SK-N-SH (cell line): ENCODE measurements around the gene ANK3. TPM values are rescaled to one million over a fixed set of nuclear protein-coding genes. Genes with fewer than 3 reads are reported as not detected.

Experiments used
- CTCF ChIA-PET: fragments of 300-600, 350-600 bp; formaldehyde crosslinking; extraction: SDS; loops from one replicate; lab custom pipeline; 2021; lab: Yijun Ruan, JAX
- POLR2A ChIA-PET: fragments of 350-600 bp; sonication (Branson Sonifier 250); formaldehyde crosslinking; extraction: SDS; loops from one replicate; lab custom pipeline; 2020; ENCODE audit warnings: antibody characterized with exemption, inconsistent platforms; lab: Yijun Ruan, JAX
- DNase-seq: peaks from one replicate; pipeline ENCODE4 v3.0.0; 2012
- H2AFZ ChIP-seq: fragments of 200-600 bp; sonication (generic); 2 replicates; pipeline ENCODE4 v1.8.1; 2016; ENCODE audit warnings: antibody characterized with exemption, mild to moderate bottlenecking, low read depth
- H3F3A ChIP-seq: fragments of 200-600 bp; sonication (generic); replicated peaks from 2 replicates; pipeline ENCODE3; 2016; ENCODE audit warnings: antibody characterized with exemption, mild to moderate bottlenecking; ENCODE audit not compliant: insufficient read depth
- H3K27ac ChIP-seq, 2 experiments: fragments of 200-500 bp in 1 of 2; fragments of 200-600 bp in 1 of 2; sonication (Bioruptor generic) in 1 of 2; sonication (generic), shearing (Covaris generic) in 1 of 2; 2 replicates each; pipeline versions ENCODE4 v1.5.1 to v1.6.1; 2014 to 2016; ENCODE audit warnings: low read depth in 2 of 2, inconsistent platforms in 1 of 2, low read length in 1 of 2, mild to moderate bottlenecking in 1 of 2, mixed read lengths in 1 of 2
- H3K27me3 ChIP-seq: fragments of 200-600 bp; sonication (generic), shearing (Covaris generic); 2 replicates; pipeline ENCODE4 v1.6.1; 2016; ENCODE audit warnings: mixed run types; ENCODE audit not compliant: insufficient read depth
- H3K36me3 ChIP-seq, 2 experiments: fragments of 200-500 bp in 1 of 2; fragments of 200-600 bp in 1 of 2; sonication (Bioruptor generic) in 1 of 2; sonication (generic) in 1 of 2; replicated peaks in 1 of 2; 2 replicates each; pipeline versions ENCODE3 to v1.5.1; 2014 to 2016; ENCODE audit warnings: low read length in 1 of 2, mild to moderate bottlenecking in 1 of 2; ENCODE audit not compliant: insufficient read depth in 2 of 2, control insufficient read depth in 1 of 2
- H3K4me1 ChIP-seq, 2 experiments: fragments of 200-500 bp in 1 of 2; fragments of 200-600 bp in 1 of 2; sonication (Bioruptor generic) in 1 of 2; sonication (generic), shearing (Covaris generic) in 1 of 2; 2 replicates each; pipeline versions ENCODE4 v1.5.1 to v1.6.1; 2014 to 2016; ENCODE audit warnings: low read depth in 1 of 2, low read length in 1 of 2, mixed run types in 1 of 2; ENCODE audit not compliant: insufficient read depth in 2 of 2, control insufficient read depth in 1 of 2
- H3K4me2 ChIP-seq: fragments of 200-600 bp; sonication (generic), shearing (Covaris generic); 2 replicates; pipeline ENCODE4 v1.6.1; 2017; ENCODE audit warnings: mixed run types
- H3K4me3 ChIP-seq, 2 experiments: fragments of 200-500 bp in 1 of 2; fragments of 200-600 bp in 1 of 2; sonication (Bioruptor generic) in 1 of 2; sonication (generic), shearing (Covaris generic) in 1 of 2; 2 replicates each; pipeline versions ENCODE4 v1.5.1 to v1.8.1; 2014 to 2016; ENCODE audit warnings: low read depth in 2 of 2, inconsistent platforms in 1 of 2, low read length in 1 of 2, mild to moderate bottlenecking in 1 of 2, mixed read lengths in 1 of 2, moderate library complexity in 1 of 2
- H3K79me2 ChIP-seq: fragments of 200-600 bp; sonication (generic); 2 replicates; pipeline ENCODE4 v1.8.1; 2017; ENCODE audit warnings: mild to moderate bottlenecking; ENCODE audit not compliant: insufficient read depth
- H3K9ac ChIP-seq: fragments of 200-600 bp; sonication (generic); 2 replicates; pipeline ENCODE4 v1.6.1; 2017; ENCODE audit warnings: mixed run types
- H3K9me2 ChIP-seq: fragments of 200-600 bp; sonication (generic); 2 replicates; pipeline ENCODE4 v1.6.1; 2017; ENCODE audit warnings: mixed run types
- H3K9me3 ChIP-seq: fragments of 200-600 bp; sonication (generic); 2 replicates; pipeline ENCODE4 v1.6.1; 2017; ENCODE audit warnings: mixed run types, mild to moderate bottlenecking, moderate library complexity
- H4K20me1 ChIP-seq: fragments of 200-600 bp; sonication (generic); 2 replicates; pipeline ENCODE4 v1.6.1; 2017; ENCODE audit warnings: mild to moderate bottlenecking, mixed run types; ENCODE audit not compliant: insufficient read depth
- EZH2phosphoT487 ChIP-seq: fragments of 200-600 bp; sonication (generic); IDR thresholded peaks from 2 replicates; pipeline ENCODE4 v1.6.1; 2017; ENCODE audit warnings: low read depth, mixed run types, mild to moderate bottlenecking, antibody characterized with exemption, moderate library complexity, borderline replicate concordance
- FOSL2 ChIP-seq: IDR thresholded peaks from 2 replicates; pipeline ENCODE4 v1.4.0; 2012; ENCODE audit warnings: low read depth, mild to moderate bottlenecking, moderate library complexity, borderline replicate concordance
- FOXM1 ChIP-seq: IDR thresholded peaks from 2 replicates; pipeline ENCODE4 v1.4.0; 2012; ENCODE audit warnings: low read depth, mild to moderate bottlenecking
- IRF3 ChIP-seq: fragments of 150-350 bp; IDR thresholded peaks from 2 replicates; pipeline ENCODE4 v1.6.1; 2016; ENCODE audit warnings: mild to moderate bottlenecking, low read depth, low read length
- MXI1 ChIP-seq: IDR thresholded peaks from 2 replicates; pipeline ENCODE4 v1.6.1; 2012; ENCODE audit warnings: mild to moderate bottlenecking, low read depth, low read length, improper control_type of control experiment
- NFIC ChIP-seq: IDR thresholded peaks from 2 replicates; pipeline ENCODE4 v1.4.0; 2012; ENCODE audit warnings: borderline replicate concordance
- POLR2AphosphoS5 ChIP-seq: IDR thresholded peaks from 2 replicates; pipeline ENCODE4 v1.6.1; 2012; ENCODE audit warnings: low read depth, low read length
- RXRA ChIP-seq: IDR thresholded peaks from 2 replicates; pipeline ENCODE4 v1.4.0; 2012; ENCODE audit warnings: low read depth, mild to moderate bottlenecking, borderline replicate concordance
- SMC3 ChIP-seq: IDR thresholded peaks from 2 replicates; pipeline ENCODE4 v1.6.1; 2012; ENCODE audit warnings: low read depth, low read length, improper control_type of control experiment
- TCF12 ChIP-seq: IDR thresholded peaks from 2 replicates; pipeline ENCODE4 v1.4.0; 2012
- TEAD4 ChIP-seq: IDR thresholded peaks from 2 replicates; pipeline ENCODE4 v1.4.0; 2012; ENCODE audit warnings: mild to moderate bottlenecking, borderline replicate concordance; ENCODE audit not compliant: insufficient read depth
- ZBTB33 ChIP-seq: IDR thresholded peaks from 2 replicates; pipeline ENCODE4 v1.4.0; 2012; ENCODE audit warnings: low read depth, borderline replicate concordance
- WGBS: methylation state at CpG from one replicate; pipeline ENCODE4 v1.1.6; 2017; ENCODE audit warnings: low lambda C conversion rate; 5-methylcytosine and 5-hydroxymethylcytosine counted together
- polyA plus RNA-seq, 3 experiments: library from polyadenylated mRNA; depleted of rRNA; stranded (reverse); fragments of >200 nt; gene quantifications; 2 replicates each; pipeline ENCODE4 v1.2.3, GENCODE V29; 2012
- TF ChIP-seq, protein P1 (sequence below): IDR thresholded peaks from 2 replicates; pipeline ENCODE4 v1.4.0; 2012; ENCODE audit warnings: low read depth
- TF ChIP-seq, protein P2 (sequence below): IDR thresholded peaks from 2 replicates; pipeline ENCODE4 v1.6.1; 2012; ENCODE audit warnings: mild to moderate bottlenecking, low read depth, low read length, moderate library complexity

The ANK3 gene
- polyA plus RNA-seq, 1 of the 3 experiments (the other 2 are of a cell fraction) = 10.0 TPM

DNA sequence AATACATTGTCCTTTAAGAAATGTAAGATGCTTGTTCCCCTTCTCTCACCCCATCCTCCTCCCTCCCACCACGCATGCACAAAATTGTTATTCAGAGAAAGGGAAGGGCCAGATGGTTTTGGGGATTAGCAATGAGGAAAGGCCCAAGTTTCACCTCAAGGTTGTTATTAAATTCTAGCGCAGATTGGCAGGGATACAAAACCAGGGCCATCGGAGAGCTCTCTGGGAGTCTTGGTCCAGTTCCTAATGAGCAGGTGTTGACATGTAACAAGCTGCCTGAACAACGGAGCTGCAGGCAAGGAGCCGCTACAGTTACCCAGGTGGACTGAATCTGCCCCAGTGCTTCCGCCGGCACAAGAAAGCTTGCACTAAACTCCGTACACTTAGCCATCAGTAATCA, 9.7 kb upstream of the ANK3 start:
- DNase-seq = no peak
- H2AFZ ChIP-seq = no peak overlapping the region
- CTCF ChIA-PET = interaction anchor here (1.6 kb wide), 1 partner anchor 29 kb away, joined by 3 read pairs; no protein-coding TSS in a partner anchor
- no peak for TF ChIP-seq FOXM1
- no peak for TF ChIP-seq POLR2AphosphoS5
- TF ChIP-seq, protein P1, sequence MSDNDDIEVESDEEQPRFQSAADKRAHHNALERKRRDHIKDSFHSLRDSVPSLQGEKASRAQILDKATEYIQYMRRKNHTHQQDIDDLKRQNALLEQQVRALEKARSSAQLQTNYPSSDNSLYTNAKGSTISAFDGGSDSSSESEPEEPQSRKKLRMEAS = no peak
- TF ChIP-seq, protein P2, sequence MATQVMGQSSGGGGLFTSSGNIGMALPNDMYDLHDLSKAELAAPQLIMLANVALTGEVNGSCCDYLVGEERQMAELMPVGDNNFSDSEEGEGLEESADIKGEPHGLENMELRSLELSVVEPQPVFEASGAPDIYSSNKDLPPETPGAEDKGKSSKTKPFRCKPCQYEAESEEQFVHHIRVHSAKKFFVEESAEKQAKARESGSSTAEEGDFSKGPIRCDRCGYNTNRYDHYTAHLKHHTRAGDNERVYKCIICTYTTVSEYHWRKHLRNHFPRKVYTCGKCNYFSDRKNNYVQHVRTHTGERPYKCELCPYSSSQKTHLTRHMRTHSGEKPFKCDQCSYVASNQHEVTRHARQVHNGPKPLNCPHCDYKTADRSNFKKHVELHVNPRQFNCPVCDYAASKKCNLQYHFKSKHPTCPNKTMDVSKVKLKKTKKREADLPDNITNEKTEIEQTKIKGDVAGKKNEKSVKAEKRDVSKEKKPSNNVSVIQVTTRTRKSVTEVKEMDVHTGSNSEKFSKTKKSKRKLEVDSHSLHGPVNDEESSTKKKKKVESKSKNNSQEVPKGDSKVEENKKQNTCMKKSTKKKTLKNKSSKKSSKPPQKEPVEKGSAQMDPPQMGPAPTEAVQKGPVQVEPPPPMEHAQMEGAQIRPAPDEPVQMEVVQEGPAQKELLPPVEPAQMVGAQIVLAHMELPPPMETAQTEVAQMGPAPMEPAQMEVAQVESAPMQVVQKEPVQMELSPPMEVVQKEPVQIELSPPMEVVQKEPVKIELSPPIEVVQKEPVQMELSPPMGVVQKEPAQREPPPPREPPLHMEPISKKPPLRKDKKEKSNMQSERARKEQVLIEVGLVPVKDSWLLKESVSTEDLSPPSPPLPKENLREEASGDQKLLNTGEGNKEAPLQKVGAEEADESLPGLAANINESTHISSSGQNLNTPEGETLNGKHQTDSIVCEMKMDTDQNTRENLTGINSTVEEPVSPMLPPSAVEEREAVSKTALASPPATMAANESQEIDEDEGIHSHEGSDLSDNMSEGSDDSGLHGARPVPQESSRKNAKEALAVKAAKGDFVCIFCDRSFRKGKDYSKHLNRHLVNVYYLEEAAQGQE = no peak
- no peak for TF ChIP-seq MXI1
- 97% methylated on average over 8 of the region's 8 CpGs for WGBS
- POLR2A ChIA-PET = no interaction called here
- H3K9me3 ChIP-seq = 0 out of 2 replicates have a peak, but pooled peaks cover 8% of the 10 kb centered on the region
- H3K27me3 ChIP-seq = no peaks in the 10 kb centered on the region
- H3K79me2 ChIP-seq = no peaks in the 10 kb centered on the region
- no peaks in the 10 kb centered on the region for H3K9me2 ChIP-seq
- peaks cover 20% of the 10 kb centered on the region for H3F3A ChIP-seq
- H3K4me3 ChIP-seq = no peak overlapping the region
- peaks cover 8 to 19% of the 10 kb centered on the region in 2 experiments for H3K4me1 ChIP-seq
- no peaks in the 10 kb centered on the region for H3K36me3 ChIP-seq
- no peak overlapping the region; a peak in 1 of 4 replicates for H3K27ac ChIP-seq
- no peak overlapping the region for H3K4me2 ChIP-seq
- no peaks in the 10 kb centered on the region for H4K20me1 ChIP-seq
- H3K9ac ChIP-seq = no peak overlapping the region

DNA sequence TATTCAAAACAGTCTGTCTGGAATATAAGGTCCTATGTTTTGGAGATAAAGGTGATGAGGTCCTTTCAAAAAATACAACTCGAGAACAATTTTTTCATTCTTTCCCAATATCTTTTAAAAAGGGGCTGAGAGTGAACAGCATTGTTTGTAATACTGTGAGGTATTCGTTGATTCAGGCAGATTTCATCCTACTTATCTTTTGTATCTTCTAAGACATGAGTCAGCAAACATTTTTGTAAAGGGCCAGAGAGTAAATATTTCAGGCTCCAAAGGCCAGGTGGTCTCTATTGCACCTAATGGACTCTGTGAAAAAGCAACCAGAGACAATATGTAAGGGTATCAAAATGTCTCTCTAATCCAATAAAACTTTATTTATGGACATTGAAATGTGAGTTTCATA, 8.1 kb upstream of the ANK3 start:
- Histone ChIP-seq H3K27ac (peak overlapping the region in 1 of 2 experiments; percentile 53; a peak in 2 of 4 replicates), H3K27me3 (no peaks in the 10 kb centered on the region), H3K9me2 (no peaks in the 10 kb centered on the region), H3K4me1 (peaks cover 9 to 19% of the 10 kb centered on the region in 2 experiments), H2AFZ (no peak overlapping the region; the same call in 1 of the 2 replicates), H3K9ac (no peak overlapping the region), H3K36me3 (no peaks in the 10 kb centered on the region), H3K4me3 (no peak overlapping the region), H4K20me1 (no peaks in the 10 kb centered on the region), H3F3A (peaks cover 20% of the 10 kb centered on the region), H3K79me2 (no peaks in the 10 kb centered on the region), H3K4me2 (peak overlapping the region; percentile 59; the same call in 1 of the 2 replicates), H3K9me3 (0 out of 2 replicates have a peak, but pooled peaks cover 8% of the 10 kb centered on the region)
- POLR2A ChIA-PET = no interaction called here
- no peak for DNase-seq
- CTCF ChIA-PET = no interaction called here
- 31% methylated on average over 2 of the region's 2 CpGs for WGBS
- TF ChIP-seq TCF12 = peak; percentile 69
- no peak for TF ChIP-seq EZH2phosphoT487
- no peak for TF ChIP-seq IRF3
- TF ChIP-seq TEAD4 = peak; percentile 54; the same call in 1 of the 2 replicates
- no peak for TF ChIP-seq ZBTB33
- TF ChIP-seq FOSL2 = peak; percentile 71
- TF ChIP-seq, protein P2 = no peak
- TF ChIP-seq NFIC = peak; percentile 12; the same call in 1 of the 2 replicates
- no peak for TF ChIP-seq SMC3
- TF ChIP-seq RXRA = no peak
